ENCODE results near the gene LIX1L.

Gene LIX1L

GRCh38 chr1:145956361-145956760, 1.5 kb downstream of the LIX1L start:
- TF ChIP-seq FOXP2 (optimal IDR thresholded peaks at IDR 0.05; ENCODE audit: borderline replicate concordance, extremely low read depth, extremely low read length, insufficient read depth) (no peak), POLR2AphosphoS5 (IDR thresholded peaks at IDR 0.05; ENCODE audit: low read depth, low read length) (no peak), REST (IDR thresholded peaks at IDR 0.05; ENCODE audit: insufficient read depth in 1 of 2, low read depth in 2 of 2, low read length in 2 of 2) (no peak), TAF1 (IDR thresholded peaks at IDR 0.05; ENCODE audit: borderline replicate concordance, insufficient read depth, low read length) (no peak), SIN3A (IDR thresholded peaks at IDR 0.05; ENCODE audit: borderline replicate concordance, insufficient read depth, low read length) (no peak)

- TF ChIP-seq FOXP2 (optimal IDR thresholded peaks at IDR 0.05; ENCODE audit: borderline replicate concordance, extremely low read depth, extremely low read length, insufficient read depth) (no peak), TAF1 (IDR thresholded peaks at IDR 0.05; ENCODE audit: borderline replicate concordance, insufficient read depth, low read length) (no peak), SIN3A (IDR thresholded peaks at IDR 0.05; ENCODE audit: borderline replicate concordance, insufficient read depth, low read length) (no peak), POLR2AphosphoS5 (IDR thresholded peaks at IDR 0.05; ENCODE audit: low read depth, low read length) (no peak), REST (IDR thresholded peaks at IDR 0.05; ENCODE audit: insufficient read depth in 1 of 2, low read depth in 2 of 2, low read length in 2 of 2) (no peak)
These were observed 2.4 kb downstream of the LIX1L start for GRCh38 chr1:145955436-145955835.

GRCh38 chr1:145953861-145954260, 4.0 kb downstream of the LIX1L start:
- TF ChIP-seq FOXP2 (optimal IDR thresholded peaks at IDR 0.05; ENCODE audit: borderline replicate concordance, extremely low read depth, extremely low read length, insufficient read depth), result no peak
- no peak for TF ChIP-seq SIN3A (IDR thresholded peaks at IDR 0.05; ENCODE audit: borderline replicate concordance, insufficient read depth, low read length)
- TF ChIP-seq REST (IDR thresholded peaks at IDR 0.05; ENCODE audit: insufficient read depth in 1 of 2, low read depth in 2 of 2, low read length in 2 of 2), result no peak
- TF ChIP-seq POLR2AphosphoS5 (IDR thresholded peaks at IDR 0.05; ENCODE audit: low read depth, low read length), result no peak
- no peak for TF ChIP-seq TAF1 (IDR thresholded peaks at IDR 0.05; ENCODE audit: borderline replicate concordance, insufficient read depth, low read length)

- TF ChIP-seq FOXP2 (optimal IDR thresholded peaks at IDR 0.05; ENCODE audit: borderline replicate concordance, extremely low read depth, extremely low read length, insufficient read depth), result no peak
- TF ChIP-seq POLR2AphosphoS5 (IDR thresholded peaks at IDR 0.05; ENCODE audit: low read depth, low read length), result no peak
- TF ChIP-seq REST (IDR thresholded peaks at IDR 0.05; ENCODE audit: insufficient read depth in 1 of 2, low read depth in 2 of 2, low read length in 2 of 2), result no peak
- TF ChIP-seq TAF1 (IDR thresholded peaks at IDR 0.05; ENCODE audit: borderline replicate concordance, insufficient read depth, low read length), result no peak
- TF ChIP-seq SIN3A (IDR thresholded peaks at IDR 0.05; ENCODE audit: borderline replicate concordance, insufficient read depth, low read length), result no peak
These were observed 4.9 kb downstream of the LIX1L start for GRCh38 chr1:145952903-145953302.

GRCh38 chr1:145951526-145951925, 6.3 kb downstream of the LIX1L start:
- TF ChIP-seq FOXP2 (optimal IDR thresholded peaks at IDR 0.05; ENCODE audit: borderline replicate concordance, extremely low read depth, extremely low read length, insufficient read depth) (no peak), TAF1 (IDR thresholded peaks at IDR 0.05; ENCODE audit: borderline replicate concordance, insufficient read depth, low read length) (no peak), REST (IDR thresholded peaks at IDR 0.05; ENCODE audit: insufficient read depth in 1 of 2, low read depth in 2 of 2, low read length in 2 of 2) (no peak), POLR2AphosphoS5 (IDR thresholded peaks at IDR 0.05; ENCODE audit: low read depth, low read length) (no peak), SIN3A (IDR thresholded peaks at IDR 0.05; ENCODE audit: borderline replicate concordance, insufficient read depth, low read length) (no peak)

All from PFSK-1 (cell line).